HG02642 (cell line): ENCODE data around the gene SACM1L.
"Not testable (repeated sequence)": the region's sequence is repeated elsewhere in the genome, so short reads cannot be mapped to it uniquely, and the experiment has no call there.

Experiments
- ATAC-seq: cut with Tn5 transposase; IDR thresholded peaks from one replicate; pipeline ENCODE4 v1.9.1; 2021; ENCODE audit warnings: mild to moderate bottlenecking; ENCODE audit not compliant: unreplicated experiment, poor library complexity

SACM1L gene

DNA sequence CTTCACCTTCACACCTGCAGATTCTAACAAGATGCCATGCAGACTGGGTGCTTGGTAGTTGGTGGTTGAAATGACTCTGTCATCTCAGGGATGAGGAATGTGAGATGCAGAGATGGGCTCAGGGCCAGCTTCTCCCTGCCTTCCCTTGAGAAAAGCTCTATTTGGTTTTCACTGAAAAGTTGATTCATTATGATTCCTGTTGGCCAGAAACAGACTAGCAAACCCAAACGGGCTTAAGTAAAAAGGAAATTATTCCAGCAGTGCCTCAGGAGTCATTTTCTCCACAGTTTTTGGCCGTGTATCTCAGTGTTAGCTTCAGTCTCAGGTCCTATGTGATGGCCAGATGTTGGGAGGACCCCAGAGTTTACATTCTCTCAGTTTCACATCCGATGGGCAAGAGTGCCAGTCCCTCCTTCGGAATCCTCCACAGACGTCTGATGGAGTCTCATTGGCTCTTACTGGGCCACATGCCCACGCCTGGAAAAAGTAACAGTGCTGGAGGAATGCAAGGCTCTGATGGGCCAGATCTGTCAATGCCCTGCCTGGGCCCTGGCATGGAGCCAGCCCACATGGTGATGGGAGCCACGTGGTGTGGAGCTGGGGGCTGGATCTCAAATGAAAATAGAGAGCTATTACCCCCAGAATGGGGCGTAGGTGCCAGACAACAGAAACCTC, 22.3 kb upstream of the SACM1L start:
- no peak for ATAC-seq

DNA sequence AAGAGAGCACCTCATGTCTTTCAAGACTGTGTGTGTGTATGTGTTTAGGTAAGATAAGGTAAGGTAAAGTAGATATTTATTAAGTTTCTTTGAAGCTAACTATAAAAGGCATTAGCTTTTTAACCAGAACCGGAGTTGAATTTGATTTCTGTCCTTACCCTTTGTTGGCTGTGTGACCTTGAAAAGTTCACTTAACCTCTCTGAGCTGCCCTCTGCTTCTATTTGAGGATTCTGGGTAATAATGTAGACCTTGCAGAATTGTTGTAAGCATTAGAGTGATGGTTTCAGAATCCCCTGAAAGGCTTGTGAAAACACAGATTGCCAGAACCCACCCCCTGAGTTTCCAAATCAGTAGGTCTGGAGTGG, 21.6 kb upstream of the SACM1L start:
- no peak for ATAC-seq

DNA sequence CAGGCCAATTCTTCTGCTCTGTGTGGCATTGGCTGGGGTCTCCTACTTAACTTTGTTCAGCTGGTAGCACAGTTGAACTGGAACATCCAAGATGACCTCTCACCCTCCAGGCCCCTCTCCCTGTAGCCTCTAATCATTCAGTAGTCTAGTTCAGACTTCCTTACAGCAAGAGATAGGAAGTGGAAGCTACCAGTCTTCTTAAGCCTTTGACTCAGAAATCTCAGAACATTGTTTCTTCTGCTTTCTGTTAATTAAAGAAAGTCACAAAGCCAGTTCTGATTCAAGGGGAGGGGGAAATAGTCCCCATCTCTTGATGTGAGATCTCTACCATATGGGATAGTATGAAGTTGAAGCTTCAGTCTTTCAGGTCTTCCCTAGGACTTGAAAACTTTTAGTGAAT, 18.8 kb upstream of the SACM1L start:
- ATAC-seq: no peak

DNA sequence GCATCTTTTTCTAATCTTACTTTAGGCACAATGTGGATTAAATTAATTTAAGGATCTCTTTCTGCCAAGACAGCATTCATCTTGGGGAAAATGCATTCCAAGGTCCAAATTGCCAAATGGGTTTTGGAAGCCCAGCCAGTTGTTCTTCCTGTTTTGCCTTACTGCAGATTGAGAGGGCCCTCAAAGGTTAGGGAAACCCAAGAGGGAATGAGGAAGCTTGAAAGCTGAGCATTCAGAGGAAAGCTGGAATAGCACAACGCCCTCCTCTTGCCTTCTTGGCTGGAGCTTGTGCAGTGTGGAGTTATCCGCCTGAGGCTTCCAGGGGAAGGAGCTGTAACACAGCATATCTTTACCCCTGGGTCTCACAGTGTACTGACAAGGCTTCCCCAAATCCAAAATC, 18.2 kb upstream of the SACM1L start:
- ATAC-seq: no peak

DNA sequence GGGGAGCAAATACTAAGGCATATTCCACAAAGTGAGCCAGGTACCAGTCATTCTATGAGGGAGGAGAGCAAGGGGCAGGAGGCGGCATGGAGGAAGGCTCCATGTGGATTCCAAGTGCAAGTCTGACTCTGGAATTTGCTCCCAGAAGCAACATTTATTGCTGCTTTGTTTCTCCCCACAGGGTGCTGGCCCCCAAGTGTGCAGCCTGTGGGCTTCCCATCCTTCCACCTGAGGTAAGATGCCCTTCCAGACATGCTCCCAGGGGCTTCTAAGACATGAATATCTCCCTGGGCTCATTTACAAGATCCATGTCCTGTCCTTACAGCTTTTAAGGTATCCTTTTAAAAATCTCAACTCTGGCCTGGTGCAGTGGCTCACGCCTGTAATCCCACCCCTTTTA, 15.9 kb upstream of the SACM1L start:
- no peak for ATAC-seq

- ATAC-seq: no peak
Measured at GRCh38 chr3:45676325-45677032, 12.7 kb upstream of the SACM1L start.

DNA sequence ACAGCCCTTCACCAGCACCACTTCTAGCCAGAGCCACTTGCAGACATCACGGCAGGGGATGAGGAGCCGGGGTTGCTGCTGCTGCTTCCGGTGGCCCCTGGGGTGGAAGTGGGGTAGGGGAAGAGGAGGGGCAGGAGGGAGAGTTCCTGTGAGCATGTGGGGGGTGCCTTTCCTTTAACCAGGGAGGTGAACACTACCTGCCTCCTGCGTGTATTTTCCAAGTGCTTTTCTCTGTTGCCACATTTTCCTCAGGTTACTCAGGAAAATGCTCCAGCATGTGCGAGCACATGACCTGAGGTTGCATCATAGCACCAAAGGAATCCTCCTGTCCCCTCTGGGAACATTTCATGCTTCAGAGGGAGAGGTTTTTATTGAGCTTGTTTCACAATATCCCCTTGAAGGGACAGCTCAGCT, 12.2 kb upstream of the SACM1L start:
- no peak for ATAC-seq

DNA sequence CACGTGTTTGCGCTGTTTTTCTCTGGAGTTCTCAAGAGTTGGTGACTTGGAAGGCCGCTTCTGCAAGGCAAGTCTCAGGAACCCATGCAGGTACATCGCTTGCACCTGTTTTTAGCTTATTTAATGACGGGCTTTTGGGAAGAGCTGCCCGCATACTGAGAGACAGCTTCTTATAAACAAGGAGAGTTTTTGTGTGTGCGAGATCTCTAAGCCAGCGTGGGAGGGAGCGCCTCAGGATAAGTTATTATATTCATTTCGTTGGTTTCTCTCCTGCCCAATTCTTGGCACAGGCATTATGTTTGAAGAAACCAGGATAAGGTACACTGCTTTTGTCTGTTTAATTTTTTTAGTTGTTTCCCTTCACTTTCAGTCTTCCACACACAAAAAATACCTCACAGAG, 11.4 kb upstream of the SACM1L start:
- ATAC-seq: no peak

- ATAC-seq: no peak
Measured at GRCh38 chr3:45679805-45680204, 9.4 kb upstream of the SACM1L start.

DNA sequence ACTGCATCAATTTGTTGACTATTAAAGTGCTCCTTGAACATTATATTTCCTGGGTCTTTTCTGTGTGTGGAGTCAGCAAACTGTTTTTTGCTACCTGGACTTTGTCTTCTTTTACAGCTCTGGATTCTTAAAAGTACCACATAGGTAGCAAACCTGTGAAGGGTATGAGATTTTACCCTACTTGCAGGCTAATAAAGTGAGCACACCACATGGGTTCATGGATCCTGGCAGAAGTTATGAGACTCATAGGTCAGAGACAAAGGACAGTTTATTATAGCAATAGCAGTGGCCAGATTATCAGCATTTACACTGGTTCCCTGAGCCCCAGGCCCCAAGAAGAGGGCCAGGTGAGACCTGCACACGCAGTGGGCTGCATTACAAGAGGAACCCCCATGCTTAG, 8.0 kb upstream of the SACM1L start:
- ATAC-seq: no peak

DNA sequence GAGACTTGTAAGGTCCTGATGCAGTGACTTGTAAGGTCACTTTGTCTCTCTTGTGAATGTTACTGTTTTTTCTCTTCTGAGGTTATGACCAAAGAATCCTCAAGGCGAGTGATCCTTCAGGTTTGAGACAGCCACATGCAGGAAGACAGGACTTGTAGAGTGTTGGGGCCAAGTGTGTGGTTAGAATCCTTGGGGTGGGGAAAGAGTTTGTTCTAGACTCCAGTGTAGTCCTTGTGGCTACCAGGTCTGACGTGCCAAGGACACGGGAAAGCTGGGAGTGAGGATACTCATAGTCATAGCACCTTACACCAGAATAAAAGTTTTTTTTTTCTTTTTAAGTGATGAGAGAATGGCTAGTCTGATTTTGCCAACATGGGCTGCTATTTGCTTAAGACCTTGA, 7.3 kb upstream of the SACM1L start:
- ATAC-seq: no peak

DNA sequence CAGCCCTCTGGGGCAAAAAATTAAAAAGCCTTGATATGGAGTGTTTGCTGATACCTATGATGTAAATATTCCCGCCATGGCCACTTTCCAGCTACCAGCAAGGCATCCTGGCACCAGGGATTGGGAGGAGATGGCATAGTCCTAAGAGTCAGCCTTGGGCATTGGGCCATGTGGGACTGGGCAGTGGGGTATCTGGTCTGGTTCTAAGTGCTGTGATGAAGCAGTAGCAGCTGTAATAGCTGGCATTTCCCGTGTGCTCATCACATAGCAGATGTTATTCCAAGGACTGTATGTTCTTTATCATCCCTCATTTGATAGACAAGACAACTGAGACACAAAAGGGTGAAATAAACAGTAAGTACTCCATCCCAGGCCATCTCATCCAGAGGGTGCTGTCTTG, 6.9 kb upstream of the SACM1L start:
- ATAC-seq: no peak

DNA sequence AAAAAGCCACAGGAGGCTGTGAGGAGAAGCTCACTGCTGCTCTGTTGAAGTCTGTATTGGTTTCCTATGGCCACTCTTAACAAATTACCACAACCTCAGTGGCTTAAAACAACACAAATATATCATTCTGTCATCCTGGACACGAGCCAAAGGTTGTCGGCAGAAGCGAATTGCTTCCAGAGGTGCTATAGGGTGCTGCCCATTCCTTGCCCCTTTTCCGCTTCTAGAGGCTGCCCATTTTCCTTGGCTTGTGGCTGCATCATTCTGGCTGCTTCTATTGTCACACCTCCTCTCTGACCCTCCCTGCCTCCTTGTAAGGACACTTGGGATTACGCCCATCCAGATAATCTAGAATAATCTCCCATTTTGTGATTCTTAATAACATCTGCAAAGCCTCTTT, 6.4 kb upstream of the SACM1L start:
- ATAC-seq: no peak

- no peak for ATAC-seq
Measured at GRCh38 chr3:45683417-45684326, 5.5 kb upstream of the SACM1L start.

- no peak for ATAC-seq
Measured at GRCh38 chr3:45684327-45684892, 4.8 kb upstream of the SACM1L start.

DNA sequence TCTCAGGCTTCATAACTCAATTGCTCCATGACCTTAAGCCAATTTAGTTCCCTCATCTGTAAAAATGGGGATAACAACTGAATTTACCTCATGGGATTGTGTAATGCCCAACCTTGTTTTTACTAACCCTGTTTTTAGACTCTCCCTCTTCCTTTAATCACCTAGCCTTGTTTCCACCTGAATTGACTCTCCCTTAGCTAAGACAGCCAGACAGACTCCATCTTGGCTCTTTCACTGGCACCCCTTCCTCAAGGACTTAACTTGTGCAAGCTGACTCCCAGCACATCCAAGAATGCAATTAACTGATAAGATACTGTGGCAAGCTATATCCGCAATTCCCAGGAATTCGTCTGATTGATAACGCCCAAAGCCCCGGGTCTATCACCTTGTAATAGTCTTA, 3.5 kb upstream of the SACM1L start:
- ATAC-seq: not testable (repeated sequence)

- no peak for ATAC-seq
Measured at GRCh38 chr3:45686850-45687249, 2.3 kb upstream of the SACM1L start.

DNA sequence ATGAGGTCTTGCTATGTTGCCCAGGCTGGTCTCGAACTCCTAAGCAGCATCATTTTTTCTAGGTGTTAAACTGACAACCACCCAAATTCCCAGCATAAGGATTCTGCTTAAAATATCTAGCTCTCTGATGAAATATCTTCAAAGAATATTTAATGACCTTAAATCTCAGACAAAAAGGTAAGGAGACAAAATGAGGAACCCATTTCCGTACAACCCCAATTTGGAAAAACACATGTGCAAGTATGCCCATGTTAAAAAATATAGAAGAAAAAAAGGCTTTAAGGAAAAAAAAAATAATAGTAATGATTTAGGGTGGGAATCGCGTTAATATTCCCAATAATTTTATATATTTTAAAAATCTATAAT, 1.4 kb upstream of the SACM1L start:
- ATAC-seq: no peak

- ATAC-seq: peak; percentile 0
Measured at GRCh38 chr3:45688194-45688881, 858 bp upstream of the SACM1L start.

DNA sequence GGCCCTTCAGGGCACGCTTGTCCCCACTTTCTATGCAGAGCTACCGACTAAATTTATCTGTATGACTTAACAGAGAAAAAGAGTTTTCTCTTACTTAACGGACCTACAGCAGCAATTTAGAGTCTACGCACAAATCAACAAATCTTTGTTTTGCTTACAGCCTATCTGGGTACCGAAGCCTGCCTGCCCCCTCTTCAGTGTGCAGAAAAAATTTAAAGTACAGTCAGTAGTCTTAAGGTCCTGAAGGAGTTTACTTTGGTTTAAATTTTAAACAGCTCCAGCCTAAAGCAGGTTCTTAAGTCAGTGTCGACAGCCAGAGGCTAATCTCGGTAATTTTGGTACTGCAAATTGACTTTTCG, 570 bp downstream of the SACM1L start:
- no peak for ATAC-seq
